ENCODE data around the gene PDAP1.
A peak's percentile ranks its signal among the peaks of the same experiment; 100 is the strongest.

PDAP1 gene, protein sequence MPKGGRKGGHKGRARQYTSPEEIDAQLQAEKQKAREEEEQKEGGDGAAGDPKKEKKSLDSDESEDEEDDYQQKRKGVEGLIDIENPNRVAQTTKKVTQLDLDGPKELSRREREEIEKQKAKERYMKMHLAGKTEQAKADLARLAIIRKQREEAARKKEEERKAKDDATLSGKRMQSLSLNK

DNA sequence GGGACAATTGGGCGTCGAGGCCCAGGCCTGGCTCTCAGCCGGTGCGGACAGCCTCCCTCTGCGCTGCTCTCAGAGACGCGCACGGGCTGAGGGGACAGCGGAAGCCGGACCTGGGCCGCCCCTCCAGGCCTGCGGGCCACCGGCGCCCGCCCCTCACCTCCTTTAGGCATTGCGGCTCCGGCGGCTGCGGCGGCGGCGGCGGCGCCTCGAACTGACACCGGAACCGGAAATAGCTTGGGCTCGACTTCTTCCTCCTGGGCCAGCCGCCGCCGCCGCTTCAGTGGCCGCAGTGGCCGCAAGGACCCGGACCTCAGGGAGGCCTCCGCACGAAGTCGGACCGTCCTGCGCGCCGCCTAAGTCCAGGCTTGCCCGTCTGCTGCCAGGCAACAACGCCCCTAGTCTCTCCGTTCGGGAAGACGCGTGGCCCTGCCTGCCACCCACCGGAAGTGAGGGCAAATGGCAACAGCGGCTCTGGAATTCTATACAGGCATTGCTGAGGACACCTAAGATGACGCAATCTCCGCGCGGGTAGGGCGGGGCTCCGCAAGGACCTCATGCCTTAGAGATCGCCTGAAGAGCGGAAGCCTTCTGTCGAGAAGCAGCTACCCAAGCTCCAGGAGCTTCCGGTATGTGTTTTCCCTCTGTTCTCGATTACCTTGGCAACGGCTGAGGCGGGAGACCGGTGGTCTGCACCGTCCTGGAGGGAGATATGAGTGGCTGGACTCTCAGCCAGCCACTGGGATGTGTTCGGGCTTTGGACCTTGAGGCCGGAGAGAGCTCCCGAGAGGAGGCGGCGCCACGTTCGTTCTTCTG lies at the start of gene PDAP1, which contains the start of gene BUD31:
PDAP1 (minus strand) TSS at position 219 of the 813 bp plus-strand sequence; CDS start at position 170, 49 bp downstream.
BUD31 (plus strand) TSS at position 591 of the 813 bp plus-strand sequence. CDS start 2,124 bp downstream, outside the sequence.
- no peaks in the 10 kb centered on the region for H3K27me3 ChIP-seq (ENCODE audit: control insufficient read depth, insufficient read depth, low read length)
- H3K4me3 ChIP-seq (ENCODE audit: low read length), result peak within 1 kb of the TSS; percentile 97
- H3K9ac ChIP-seq (ENCODE audit: low read length), result peak within 1 kb of the TSS; percentile 93
- peaks cover 24% of the 10 kb centered on the region for H3K4me1 ChIP-seq (ENCODE audit: control insufficient read depth, insufficient read depth, low read length)
- H3K36me3 ChIP-seq (ENCODE audit: control insufficient read depth, insufficient read depth, low read length), result no peaks in the 10 kb centered on the region
- no peaks in the 10 kb centered on the region for H3K9me3 ChIP-seq (ENCODE audit: control insufficient read depth, low read length)

DNA sequence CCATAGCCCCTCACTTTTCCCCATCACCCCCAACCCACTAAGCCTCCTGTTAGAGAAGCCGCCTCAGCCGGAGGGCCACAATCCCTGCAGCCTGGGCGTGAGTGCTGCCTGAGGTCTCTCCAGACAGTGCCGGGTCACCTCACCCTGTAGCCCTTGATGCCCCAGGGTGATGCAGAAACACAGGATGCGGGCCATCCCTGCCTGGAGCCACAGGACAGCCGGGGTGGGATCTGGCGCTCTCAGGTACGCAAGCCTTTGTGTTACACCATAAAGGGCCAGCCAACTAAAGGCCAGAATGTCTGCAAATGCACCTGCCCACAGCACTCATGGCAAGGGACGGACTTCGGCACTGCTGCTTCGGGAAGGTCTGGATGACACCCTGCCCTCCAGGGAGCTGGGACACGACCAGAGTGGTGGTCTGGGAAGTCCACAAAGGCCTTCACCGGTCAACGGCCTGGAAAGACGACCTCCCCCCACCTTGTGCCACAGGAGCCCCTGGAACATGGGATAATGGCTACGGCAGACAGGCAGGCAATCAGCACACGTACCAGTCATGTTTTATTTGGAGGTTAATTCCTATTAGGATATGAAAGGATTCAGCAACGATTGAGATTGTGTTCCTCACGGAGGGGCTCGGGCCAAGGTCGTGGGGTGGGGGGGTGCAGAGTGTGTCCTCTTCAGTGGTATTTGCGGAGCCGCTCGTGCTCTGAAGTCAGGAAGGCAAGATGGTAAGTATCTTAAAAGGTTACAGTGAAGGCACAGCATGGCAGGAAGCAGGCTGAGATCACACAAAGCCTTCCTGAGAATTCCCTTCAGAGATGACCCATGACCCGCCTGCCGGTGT lies 49.5 kb upstream of the PDAP1 start:
- Histone ChIP-seq H3K9ac (ENCODE audit: low read length) (no peak overlapping the region), H3K36me3 (ENCODE audit: control insufficient read depth, insufficient read depth, low read length) (peaks cover 22% of the 10 kb centered on the region), H3K4me1 (ENCODE audit: control insufficient read depth, insufficient read depth, low read length) (no peaks in the 10 kb centered on the region), H3K4me3 (ENCODE audit: low read length) (no peak overlapping the region), H3K9me3 (ENCODE audit: control insufficient read depth, low read length) (no peaks in the 10 kb centered on the region), H3K27me3 (ENCODE audit: control insufficient read depth, insufficient read depth, low read length) (no peaks in the 10 kb centered on the region)

DNA sequence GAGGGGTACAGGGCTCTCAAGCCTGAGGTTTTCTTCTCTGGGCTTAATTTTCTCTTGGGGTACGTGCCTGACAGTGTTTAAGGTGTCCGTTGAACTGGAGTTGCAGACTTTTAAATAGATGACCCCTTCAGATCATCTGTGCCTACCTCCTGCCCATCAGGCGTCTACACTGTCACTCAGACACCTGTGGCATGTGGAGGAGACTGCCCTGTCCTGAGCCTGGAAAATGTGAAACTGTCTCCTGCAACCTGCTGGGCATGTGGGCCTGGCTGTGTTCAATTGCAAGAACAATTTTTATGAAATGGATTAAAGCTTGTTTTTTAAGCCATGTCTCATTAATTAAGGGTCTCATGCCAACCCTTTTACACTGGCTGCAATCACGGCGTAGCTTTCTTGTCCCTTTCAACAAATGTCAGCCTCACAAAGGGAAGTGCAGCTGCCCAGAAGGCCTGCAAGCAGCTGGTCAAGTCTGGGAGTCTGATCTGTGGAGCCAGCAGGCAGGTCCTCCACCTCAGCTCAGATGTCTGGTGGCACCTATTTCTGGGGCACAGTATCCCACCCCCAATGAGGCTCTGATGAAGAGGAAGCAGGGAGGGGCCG lies 48.8 kb upstream of the PDAP1 start:
- Histone ChIP-seq H3K9ac (ENCODE audit: low read length) (no peak overlapping the region), H3K36me3 (ENCODE audit: control insufficient read depth, insufficient read depth, low read length) (peaks cover 22% of the 10 kb centered on the region), H3K4me3 (ENCODE audit: low read length) (no peak overlapping the region), H3K4me1 (ENCODE audit: control insufficient read depth, insufficient read depth, low read length) (no peaks in the 10 kb centered on the region), H3K27me3 (ENCODE audit: control insufficient read depth, insufficient read depth, low read length) (no peaks in the 10 kb centered on the region), H3K9me3 (ENCODE audit: control insufficient read depth, low read length) (no peaks in the 10 kb centered on the region)

DNA sequence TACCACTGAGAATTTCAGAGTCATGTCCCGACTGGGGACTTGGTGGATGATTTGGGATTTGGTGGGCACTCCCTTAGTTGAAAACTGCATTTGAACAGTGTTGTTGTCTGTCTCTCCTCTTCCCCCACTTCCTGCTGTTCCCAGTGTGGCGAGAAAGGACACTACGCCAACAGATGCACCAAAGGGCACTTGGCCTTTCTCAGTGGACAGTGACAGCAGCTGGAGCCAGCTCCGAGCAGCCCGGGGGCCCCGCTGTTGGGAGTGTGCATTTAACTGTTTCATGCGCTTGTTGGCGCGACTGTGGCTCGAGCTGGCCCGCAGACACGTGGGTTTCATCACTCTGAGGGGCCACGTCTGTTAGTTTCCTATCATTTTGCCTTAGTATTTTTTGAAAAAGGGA lies 47.9 kb upstream of the PDAP1 start:
- no peak overlapping the region for H3K9ac ChIP-seq (ENCODE audit: low read length)
- H3K4me3 ChIP-seq (ENCODE audit: low read length), result no peak overlapping the region
- peaks cover 22% of the 10 kb centered on the region for H3K36me3 ChIP-seq (ENCODE audit: control insufficient read depth, insufficient read depth, low read length)
- no peaks in the 10 kb centered on the region for H3K9me3 ChIP-seq (ENCODE audit: control insufficient read depth, low read length)
- H3K4me1 ChIP-seq (ENCODE audit: control insufficient read depth, insufficient read depth, low read length), result no peaks in the 10 kb centered on the region
- no peaks in the 10 kb centered on the region for H3K27me3 ChIP-seq (ENCODE audit: control insufficient read depth, insufficient read depth, low read length)

DNA sequence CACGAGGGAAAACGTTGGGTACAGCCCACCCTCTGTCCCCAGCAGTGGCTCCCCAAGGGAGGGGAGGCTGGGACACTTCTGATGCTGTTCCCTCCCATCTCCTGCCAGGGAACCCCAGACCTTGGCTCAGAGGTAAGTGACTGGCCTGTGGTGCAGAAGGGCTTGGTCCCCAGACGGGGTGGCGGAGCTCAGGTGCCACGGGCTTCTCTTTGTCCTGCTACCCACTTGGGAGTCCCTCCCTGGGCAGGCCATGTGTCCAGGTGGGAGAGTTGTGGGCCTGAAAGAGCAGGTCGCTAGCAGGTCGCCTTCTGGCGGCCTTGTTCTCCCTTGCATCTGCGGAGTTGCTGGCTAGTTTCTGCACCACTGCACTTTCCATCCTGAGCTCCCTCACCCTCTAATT lies 47.5 kb upstream of the PDAP1 start:
- no peak overlapping the region for H3K4me3 ChIP-seq (ENCODE audit: low read length)
- H3K9me3 ChIP-seq (ENCODE audit: control insufficient read depth, low read length), result no peaks in the 10 kb centered on the region
- peaks cover 24% of the 10 kb centered on the region for H3K36me3 ChIP-seq (ENCODE audit: control insufficient read depth, insufficient read depth, low read length)
- no peaks in the 10 kb centered on the region for H3K4me1 ChIP-seq (ENCODE audit: control insufficient read depth, insufficient read depth, low read length)
- no peak overlapping the region for H3K9ac ChIP-seq (ENCODE audit: low read length)
- no peaks in the 10 kb centered on the region for H3K27me3 ChIP-seq (ENCODE audit: control insufficient read depth, insufficient read depth, low read length)

DNA sequence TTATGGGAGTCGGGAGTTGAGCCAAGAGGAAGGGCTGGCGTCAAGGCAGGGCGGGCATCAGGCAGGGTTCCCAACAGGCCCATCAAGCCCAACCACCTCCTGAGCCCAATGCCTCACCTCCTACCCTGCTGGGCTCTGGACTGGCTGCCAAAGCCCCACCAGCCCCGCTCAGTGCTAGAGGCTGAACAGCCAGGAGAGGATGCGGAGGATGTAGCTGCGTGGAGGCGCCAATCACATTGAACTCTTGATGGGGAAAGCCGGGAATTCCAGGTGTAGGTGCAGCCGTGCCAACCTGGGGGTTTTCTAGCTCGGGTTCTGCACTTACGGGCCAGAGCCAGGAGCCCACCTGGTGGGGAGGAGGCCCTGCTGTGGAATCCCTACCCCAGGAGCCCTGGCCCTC lies 44.7 kb upstream of the PDAP1 start:
- H3K4me1 ChIP-seq (ENCODE audit: control insufficient read depth, insufficient read depth, low read length), result no peaks in the 10 kb centered on the region
- no peaks in the 10 kb centered on the region for H3K9me3 ChIP-seq (ENCODE audit: control insufficient read depth, low read length)
- H3K36me3 ChIP-seq (ENCODE audit: control insufficient read depth, insufficient read depth, low read length), result peaks cover 28% of the 10 kb centered on the region
- H3K27me3 ChIP-seq (ENCODE audit: control insufficient read depth, insufficient read depth, low read length), result no peaks in the 10 kb centered on the region
- H3K9ac ChIP-seq (ENCODE audit: low read length), result no peak overlapping the region
- no peak overlapping the region for H3K4me3 ChIP-seq (ENCODE audit: low read length)

DNA sequence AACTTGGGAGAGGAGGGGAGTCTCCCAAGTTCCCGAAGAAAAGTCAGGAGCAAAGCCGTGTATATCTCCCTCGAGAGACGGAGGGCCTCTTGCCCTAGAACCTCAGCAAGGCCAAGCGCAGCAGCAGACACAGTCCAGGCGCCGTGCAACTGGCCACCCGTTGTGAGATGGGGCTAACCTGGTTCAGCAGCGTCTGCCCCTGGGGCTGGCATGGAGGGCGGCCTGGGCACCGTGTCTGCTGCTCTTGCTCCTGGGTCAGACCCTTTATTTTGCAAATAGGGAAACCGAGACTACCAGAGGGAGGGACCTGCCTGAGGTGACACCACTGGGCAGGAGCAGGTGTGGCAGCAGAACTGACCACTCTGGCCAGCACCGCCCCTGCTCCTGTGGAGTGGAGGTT lies 44.1 kb upstream of the PDAP1 start:
- no peaks in the 10 kb centered on the region for H3K27me3 ChIP-seq (ENCODE audit: control insufficient read depth, insufficient read depth, low read length)
- no peaks in the 10 kb centered on the region for H3K4me1 ChIP-seq (ENCODE audit: control insufficient read depth, insufficient read depth, low read length)
- H3K4me3 ChIP-seq (ENCODE audit: low read length), result no peak overlapping the region
- H3K36me3 ChIP-seq (ENCODE audit: control insufficient read depth, insufficient read depth, low read length), result peaks cover 23% of the 10 kb centered on the region
- H3K9me3 ChIP-seq (ENCODE audit: control insufficient read depth, low read length), result no peaks in the 10 kb centered on the region
- no peak overlapping the region for H3K9ac ChIP-seq (ENCODE audit: low read length)

DNA sequence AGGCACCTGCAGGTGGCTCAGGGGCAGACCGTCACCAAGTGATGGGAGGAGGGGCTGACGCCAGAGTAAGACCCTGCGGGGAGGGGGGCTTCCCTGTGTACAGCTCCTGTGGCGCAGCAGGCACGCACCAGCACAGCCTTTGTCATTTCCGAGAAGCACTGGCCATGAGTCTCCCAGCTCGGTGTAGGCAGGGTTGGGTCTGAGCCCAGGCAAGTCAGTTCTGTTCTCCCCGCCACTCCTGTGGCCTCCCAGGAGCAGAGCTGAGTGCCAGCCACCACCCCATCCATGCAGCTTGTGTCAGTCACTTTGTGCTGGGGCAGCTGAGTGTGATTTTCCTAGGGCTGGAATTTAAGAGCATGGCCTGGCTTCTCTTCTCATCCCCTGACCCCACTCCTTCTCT lies 43.5 kb upstream of the PDAP1 start:
- Histone ChIP-seq H3K4me3 (ENCODE audit: low read length) (no peak overlapping the region), H3K4me1 (ENCODE audit: control insufficient read depth, insufficient read depth, low read length) (no peaks in the 10 kb centered on the region), H3K27me3 (ENCODE audit: control insufficient read depth, insufficient read depth, low read length) (no peaks in the 10 kb centered on the region), H3K9me3 (ENCODE audit: control insufficient read depth, low read length) (no peaks in the 10 kb centered on the region), H3K9ac (ENCODE audit: low read length) (no peak overlapping the region), H3K36me3 (ENCODE audit: control insufficient read depth, insufficient read depth, low read length) (peaks cover 22% of the 10 kb centered on the region)

DNA sequence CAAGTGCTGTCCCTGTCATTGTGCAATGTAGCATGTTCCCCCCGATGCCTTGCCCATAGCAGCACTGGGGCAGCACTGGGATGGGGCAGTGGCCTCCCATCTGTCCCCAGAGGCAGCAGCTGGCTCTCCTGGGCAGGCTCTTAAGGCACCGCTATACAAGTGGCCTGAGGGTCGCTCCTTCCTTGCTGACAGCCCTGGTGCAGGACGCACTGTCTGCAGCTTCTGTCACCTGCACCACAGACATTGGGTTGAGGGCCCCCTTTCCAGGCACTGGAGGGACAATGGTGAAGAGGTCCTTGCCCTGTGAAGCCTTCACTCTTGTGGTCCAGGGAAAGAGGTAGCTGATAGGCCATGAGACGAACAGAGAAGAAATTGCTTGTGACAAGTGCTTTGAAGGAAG lies 40.9 kb upstream of the PDAP1 start:
- Histone ChIP-seq H3K4me1 (ENCODE audit: control insufficient read depth, insufficient read depth, low read length) (no peaks in the 10 kb centered on the region), H3K4me3 (ENCODE audit: low read length) (no peak overlapping the region), H3K9ac (ENCODE audit: low read length) (no peak overlapping the region), H3K27me3 (ENCODE audit: control insufficient read depth, insufficient read depth, low read length) (no peaks in the 10 kb centered on the region), H3K36me3 (ENCODE audit: control insufficient read depth, insufficient read depth, low read length) (peaks cover 14% of the 10 kb centered on the region), H3K9me3 (ENCODE audit: control insufficient read depth, low read length) (no peaks in the 10 kb centered on the region)

DNA sequence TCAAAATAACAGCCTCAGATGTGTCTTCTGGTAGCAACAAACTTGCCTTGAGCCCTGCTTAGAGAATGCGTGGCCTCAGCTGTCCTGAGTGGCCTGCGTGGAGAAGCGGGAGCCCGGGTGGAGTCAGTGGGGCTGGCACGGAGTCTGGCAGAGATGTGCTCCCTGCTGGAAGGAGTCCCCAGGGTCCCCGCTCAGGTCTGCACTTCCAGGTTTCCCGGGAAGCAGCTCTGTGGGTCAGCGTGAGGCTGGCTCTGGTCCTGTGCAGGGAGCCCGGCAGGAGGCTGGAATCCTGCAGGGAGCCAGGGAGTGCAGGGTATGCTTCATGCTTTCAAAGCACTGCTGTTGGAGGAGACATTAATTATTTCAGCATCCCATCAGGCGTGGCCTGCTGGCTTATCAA lies 40.5 kb upstream of the PDAP1 start:
- H3K9me3 ChIP-seq (ENCODE audit: control insufficient read depth, low read length), result no peaks in the 10 kb centered on the region
- no peak overlapping the region for H3K4me3 ChIP-seq (ENCODE audit: low read length)
- H3K36me3 ChIP-seq (ENCODE audit: control insufficient read depth, insufficient read depth, low read length), result peaks cover 14% of the 10 kb centered on the region
- H3K27me3 ChIP-seq (ENCODE audit: control insufficient read depth, insufficient read depth, low read length), result no peaks in the 10 kb centered on the region
- H3K4me1 ChIP-seq (ENCODE audit: control insufficient read depth, insufficient read depth, low read length), result no peaks in the 10 kb centered on the region
- no peak overlapping the region for H3K9ac ChIP-seq (ENCODE audit: low read length)

DNA sequence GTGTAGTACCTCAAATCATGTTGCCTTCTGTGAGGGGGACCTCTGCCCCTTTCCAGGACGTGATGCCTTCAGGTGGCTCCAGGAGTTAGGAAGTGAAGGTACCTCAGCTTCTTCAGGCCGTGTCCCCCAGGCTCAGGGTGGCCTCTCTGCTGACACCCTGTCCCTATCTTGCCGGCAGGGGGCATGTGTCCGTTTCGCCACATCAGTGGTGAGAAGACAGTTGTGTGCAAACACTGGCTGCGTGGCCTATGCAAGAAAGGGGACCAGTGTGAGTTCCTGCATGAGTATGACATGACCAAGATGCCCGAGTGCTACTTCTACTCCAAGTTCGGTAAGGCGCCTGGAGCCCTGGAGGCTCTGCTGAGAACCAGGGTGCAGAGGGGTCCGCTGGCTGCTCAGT lies 39.5 kb upstream of the PDAP1 start:
- no peaks in the 10 kb centered on the region for H3K4me1 ChIP-seq (ENCODE audit: control insufficient read depth, insufficient read depth, low read length)
- H3K36me3 ChIP-seq (ENCODE audit: control insufficient read depth, insufficient read depth, low read length), result peaks cover 14% of the 10 kb centered on the region
- no peaks in the 10 kb centered on the region for H3K27me3 ChIP-seq (ENCODE audit: control insufficient read depth, insufficient read depth, low read length)
- H3K9ac ChIP-seq (ENCODE audit: low read length), result no peak overlapping the region
- H3K4me3 ChIP-seq (ENCODE audit: low read length), result no peak overlapping the region
- H3K9me3 ChIP-seq (ENCODE audit: control insufficient read depth, low read length), result no peaks in the 10 kb centered on the region

Data from mucosa of stomach (tissue), 1 donor.